Effector CD8-positive, alpha-beta T cell (primary cell): ENCODE measurements around the gene GJB4.
"Not testable (repeated sequence)": the region's sequence is repeated elsewhere in the genome, so short reads cannot be mapped to it uniquely, and the experiment has no call there.

Source experiments
- DNase-seq: peaks from one replicate; lab custom pipeline; 2025; lab: John Stamatoyannopoulos, UW
- total RNA-seq, 4 experiments: gene quantifications; one replicate each; lab custom pipeline; 2026; lab: John Stamatoyannopoulos, UW

The GJB4 gene
- 0 reads per million in 4 experiments for total RNA-seq

GRCh38 chr1:34759503-34760357, at the start of gene GJB4:
TSS of gene GJB4 (plus strand) at chr1:34759740. CDS start at chr1:34761255, 1,515 bp downstream.
- DNase-seq: no peak

GRCh38 chr1:34710812-34711211, 48.7 kb upstream of the GJB4 start:
- no peak for DNase-seq

- DNase-seq: no peak
These were observed 48.1 kb upstream of the GJB4 start for GRCh38 chr1:34711485-34711884.

GRCh38 chr1:34712007-34712688, 47.4 kb upstream of the GJB4 start:
- DNase-seq: no peak

DNA sequence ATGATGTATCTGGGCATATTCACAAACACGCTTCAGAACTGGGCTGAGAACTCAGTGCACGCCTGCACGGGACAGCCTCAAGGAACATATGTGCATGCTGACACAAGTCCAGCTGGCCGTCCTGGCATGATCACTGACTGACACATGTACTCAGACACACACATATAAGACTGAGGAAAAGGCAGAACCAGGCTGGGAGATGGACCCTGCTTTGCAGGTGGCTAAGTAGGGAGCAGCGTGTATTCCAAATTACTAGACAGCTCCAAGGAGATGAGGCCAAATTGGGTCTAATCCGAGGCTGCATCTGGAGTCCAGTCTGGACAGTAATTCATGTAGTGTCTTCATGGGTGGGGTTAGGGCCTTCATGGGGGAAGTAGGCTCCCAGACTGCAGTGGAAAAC, 46.1 kb upstream of the GJB4 start:
- no peak for DNase-seq

DNA sequence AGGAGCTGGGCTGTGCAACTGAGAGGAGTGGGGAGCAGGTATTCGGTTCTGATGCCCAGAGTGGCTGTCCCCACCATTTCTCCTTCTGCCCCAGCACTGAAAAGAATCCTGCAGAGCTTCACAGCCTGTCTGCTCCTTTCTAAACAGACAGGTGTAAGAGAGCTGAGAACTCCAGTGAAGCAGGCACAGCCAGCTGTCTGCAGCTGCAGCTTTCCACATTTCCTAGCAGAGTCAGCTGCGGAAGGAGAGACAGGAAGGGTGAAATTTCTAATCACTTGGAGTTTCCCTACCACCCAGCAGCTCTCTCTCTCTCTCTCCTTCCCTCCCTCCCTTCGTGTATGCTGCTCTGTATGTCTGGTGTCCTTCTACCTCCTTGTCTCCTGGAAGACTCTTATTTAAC, 45.2 kb upstream of the GJB4 start:
- no peak for DNase-seq

DNA sequence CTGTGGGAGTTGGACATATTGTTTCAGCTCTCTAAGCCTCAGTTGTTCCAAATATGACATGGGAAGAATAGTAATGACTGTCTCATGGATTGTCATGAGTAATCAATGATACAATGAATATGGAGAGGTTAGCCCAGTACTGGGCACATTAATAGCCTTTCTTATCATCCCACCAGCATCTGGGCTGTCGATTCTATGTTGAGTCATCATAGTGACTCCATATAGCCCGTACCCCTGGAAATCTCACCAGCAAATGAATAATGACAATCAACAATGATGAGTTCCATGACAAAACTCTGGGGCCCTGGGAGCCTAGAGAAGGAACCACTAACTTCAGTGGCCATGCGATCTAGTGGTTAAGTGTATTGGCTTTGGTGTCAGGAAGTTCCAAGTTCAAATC, 44.4 kb upstream of the GJB4 start:
- DNase-seq: no peak

GRCh38 chr1:34721241-34721640, 38.3 kb upstream of the GJB4 start:
- no peak for DNase-seq

- DNase-seq: no peak
These were observed 37.7 kb upstream of the GJB4 start for GRCh38 chr1:34721646-34722355.

DNA sequence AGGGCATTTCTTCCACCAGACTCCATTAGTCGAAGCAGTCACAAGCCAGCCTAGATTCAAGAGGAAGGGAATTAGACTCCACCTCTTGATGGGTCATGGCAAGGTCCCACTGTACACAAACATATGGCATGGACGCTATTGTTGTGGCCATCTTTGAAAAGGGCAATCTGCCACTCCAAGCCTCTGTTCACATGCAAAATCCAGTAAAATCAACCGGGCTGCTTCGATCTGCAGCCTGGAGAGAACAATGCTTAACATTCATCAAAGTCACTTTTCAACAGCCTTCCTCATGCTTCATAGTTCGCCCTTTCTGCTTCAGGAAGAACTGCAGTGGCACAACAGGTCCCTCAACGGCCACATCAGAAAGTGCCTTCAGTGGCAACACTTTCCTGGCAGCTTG, 32.7 kb upstream of the GJB4 start:
- no peak for DNase-seq

- DNase-seq: no peak
These were observed 29.1 kb upstream of the GJB4 start for GRCh38 chr1:34730485-34730884.

GRCh38 chr1:34732831-34733230, 26.7 kb upstream of the GJB4 start:
- DNase-seq: not testable (repeated sequence)

- DNase-seq: no peak
These were observed 22.8 kb upstream of the GJB4 start for GRCh38 chr1:34736692-34737091.

- DNase-seq: not testable (repeated sequence)
These were observed 22.3 kb upstream of the GJB4 start for GRCh38 chr1:34737236-34737635.

DNA sequence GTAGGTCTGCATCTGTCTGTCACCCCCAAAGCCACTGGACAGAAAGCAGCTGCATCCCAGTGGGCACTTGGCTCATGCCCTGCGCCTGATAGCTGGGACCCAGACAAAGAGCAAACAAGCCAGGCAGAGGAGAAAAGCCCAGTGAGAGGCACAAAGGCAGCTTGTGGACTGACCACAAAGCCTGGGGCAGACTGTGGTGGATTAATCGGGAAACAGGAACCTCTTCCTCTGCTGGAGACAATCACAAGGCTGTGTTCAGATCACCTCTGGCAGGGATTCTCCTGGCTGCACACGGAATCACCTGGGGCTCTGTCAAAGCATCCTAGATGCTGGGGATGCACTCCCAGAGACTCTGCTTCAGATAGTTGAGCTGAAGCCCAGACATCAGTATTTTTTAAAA, 19.9 kb upstream of the GJB4 start:
- no peak for DNase-seq

DNA sequence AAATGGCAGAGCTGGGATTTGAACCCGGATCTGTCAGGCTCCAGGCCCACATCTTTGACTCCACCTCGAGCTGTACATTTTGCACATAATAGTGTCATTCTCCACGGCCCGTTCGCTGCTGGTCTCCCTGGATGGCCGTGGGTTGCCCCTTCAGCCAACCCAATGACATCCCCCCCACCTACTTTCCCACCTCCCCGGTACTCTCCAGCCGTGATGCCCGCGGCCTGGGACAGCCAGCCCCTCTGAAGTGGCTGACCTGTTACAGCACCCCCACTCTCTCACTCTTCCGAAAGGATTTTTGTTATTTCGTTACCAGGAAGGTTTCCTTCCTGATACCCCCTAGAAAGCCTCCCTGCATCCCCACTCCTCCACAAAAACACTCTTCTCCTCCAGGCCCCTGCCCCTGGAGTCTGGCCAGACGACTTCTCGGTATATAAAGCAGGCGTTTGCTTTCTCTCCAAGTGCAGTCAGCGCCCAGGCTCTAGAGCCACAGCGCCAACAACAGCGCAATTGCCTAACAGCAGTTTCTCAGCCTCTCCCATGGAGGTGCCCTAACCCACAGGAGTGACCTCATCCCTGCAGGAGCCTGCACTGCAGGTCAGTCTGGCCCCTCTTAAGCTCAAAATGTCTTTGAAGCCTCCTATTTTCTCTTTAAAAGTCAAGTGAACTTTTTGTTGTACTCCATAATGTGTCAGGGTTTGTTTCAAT, 19.2 kb upstream of the GJB4 start:
- no peak for DNase-seq

DNA sequence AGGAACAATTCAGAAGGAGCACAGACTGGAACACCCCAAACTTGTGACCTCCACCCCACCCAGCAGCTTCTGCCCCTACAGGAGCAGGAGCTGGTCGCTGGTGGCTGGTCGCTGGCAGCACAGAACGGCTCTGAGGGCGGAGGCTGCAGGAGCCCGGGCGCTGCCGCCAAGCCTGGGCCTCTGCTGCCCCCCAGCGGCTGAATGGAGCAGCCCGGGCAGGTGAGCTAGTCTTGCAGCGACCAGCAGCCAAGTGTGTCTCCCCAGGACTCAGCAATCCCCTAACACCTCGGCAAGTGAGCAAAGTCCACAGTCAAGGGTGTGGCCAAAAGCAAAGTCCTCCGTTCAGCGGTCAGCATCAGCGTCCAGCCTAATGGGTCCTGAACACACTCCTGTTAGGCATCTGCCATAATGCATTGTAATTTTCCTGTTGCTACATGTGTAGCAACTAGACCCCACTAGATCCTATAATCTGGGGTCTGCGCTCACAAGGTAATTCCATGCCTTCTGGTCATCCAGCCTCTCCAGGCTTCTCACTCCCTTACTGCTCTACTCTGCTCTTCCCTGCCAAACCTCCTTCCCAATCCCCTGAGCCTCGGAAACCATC, 16.8 kb upstream of the GJB4 start:
- peak; percentile 53 for DNase-seq

- DNase-seq: no peak
These were observed 15.8 kb upstream of the GJB4 start for GRCh38 chr1:34743775-34744174.

- DNase-seq: no peak
These were observed 14.7 kb upstream of the GJB4 start for GRCh38 chr1:34744851-34745250.

DNA sequence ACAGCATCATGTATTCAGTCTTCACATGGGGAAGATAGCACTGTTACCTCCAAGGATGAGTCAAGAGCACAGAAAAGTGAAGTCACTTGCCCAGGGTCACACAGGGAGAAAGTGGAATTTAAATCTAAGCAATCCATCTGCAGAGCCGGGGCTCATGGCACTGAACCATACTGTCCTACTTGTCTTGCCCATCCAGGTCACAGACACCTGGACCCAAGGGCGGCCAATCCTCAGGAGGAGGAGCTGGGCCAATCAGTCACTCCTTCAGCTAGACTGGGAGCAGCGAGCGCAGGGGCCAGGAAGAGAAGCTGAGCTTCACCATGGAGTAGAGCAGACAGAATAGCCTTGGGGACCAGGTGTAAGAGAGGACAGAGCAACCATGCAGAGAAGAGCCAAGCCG, 13.9 kb upstream of the GJB4 start:
- no peak for DNase-seq

GRCh38 chr1:34746101-34746500, 13.4 kb upstream of the GJB4 start:
- no peak for DNase-seq
